ENCODE results near the gene ZNF23. TPM values are rescaled to one million over a fixed set of nuclear protein-coding genes. Genes with fewer than 3 reads are reported as not detected.

The ZNF23 gene
- total RNA-seq, 1 donor from 2014 or later: 11.4 TPM

DNA sequence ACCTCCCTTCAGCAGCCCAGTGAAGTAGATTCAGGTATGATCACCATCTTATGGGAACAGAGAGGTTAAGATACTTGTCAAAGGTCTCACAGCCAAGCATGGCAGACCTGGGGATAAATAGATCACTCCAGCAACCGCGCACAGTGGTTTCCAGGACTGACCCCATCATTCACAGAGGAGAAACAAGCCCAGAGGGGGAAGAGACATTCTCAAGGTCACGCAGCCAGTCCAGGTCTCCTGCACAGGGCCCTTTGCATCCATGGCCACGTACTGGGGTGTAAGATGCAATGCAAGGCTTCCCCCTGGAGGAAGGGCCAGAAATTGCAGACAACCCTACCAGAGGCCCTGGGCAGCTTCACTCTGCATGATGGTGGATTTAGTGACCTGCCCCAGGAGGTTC is 40.1 kb downstream of the ZNF23 start:
- Mint-ChIP-seq H3K4me3 (ENCODE audit: low read depth) (no peak overlapping the region), H3K27me3 (peaks cover 55% of the 10 kb centered on the region), H3K9me3 (ENCODE audit: low read depth) (no peaks in the 10 kb centered on the region), H3K36me3 (ENCODE audit: insufficient read depth) (no peaks in the 10 kb centered on the region), H3K4me1 (ENCODE audit: low read depth) (peaks cover 4% of the 10 kb centered on the region), H3K27ac (no peak overlapping the region)
- TF ChIP-seq, protein P1, sequence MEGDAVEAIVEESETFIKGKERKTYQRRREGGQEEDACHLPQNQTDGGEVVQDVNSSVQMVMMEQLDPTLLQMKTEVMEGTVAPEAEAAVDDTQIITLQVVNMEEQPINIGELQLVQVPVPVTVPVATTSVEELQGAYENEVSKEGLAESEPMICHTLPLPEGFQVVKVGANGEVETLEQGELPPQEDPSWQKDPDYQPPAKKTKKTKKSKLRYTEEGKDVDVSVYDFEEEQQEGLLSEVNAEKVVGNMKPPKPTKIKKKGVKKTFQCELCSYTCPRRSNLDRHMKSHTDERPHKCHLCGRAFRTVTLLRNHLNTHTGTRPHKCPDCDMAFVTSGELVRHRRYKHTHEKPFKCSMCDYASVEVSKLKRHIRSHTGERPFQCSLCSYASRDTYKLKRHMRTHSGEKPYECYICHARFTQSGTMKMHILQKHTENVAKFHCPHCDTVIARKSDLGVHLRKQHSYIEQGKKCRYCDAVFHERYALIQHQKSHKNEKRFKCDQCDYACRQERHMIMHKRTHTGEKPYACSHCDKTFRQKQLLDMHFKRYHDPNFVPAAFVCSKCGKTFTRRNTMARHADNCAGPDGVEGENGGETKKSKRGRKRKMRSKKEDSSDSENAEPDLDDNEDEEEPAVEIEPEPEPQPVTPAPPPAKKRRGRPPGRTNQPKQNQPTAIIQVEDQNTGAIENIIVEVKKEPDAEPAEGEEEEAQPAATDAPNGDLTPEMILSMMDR (IDR thresholded peaks at IDR 0.05; ENCODE audit: unreplicated experiment): peak; percentile 39
- no peak for DNase-seq (ENCODE audit: low spot score, unreplicated experiment)

- DNase-seq (ENCODE audit: low spot score, unreplicated experiment): no peak
- Mint-ChIP-seq H3K4me3 (ENCODE audit: low read depth) (no peak overlapping the region), H3K4me1 (ENCODE audit: low read depth) (peaks cover 5% of the 10 kb centered on the region), H3K36me3 (ENCODE audit: insufficient read depth) (no peaks in the 10 kb centered on the region), H3K9me3 (ENCODE audit: low read depth) (no peaks in the 10 kb centered on the region), H3K27ac (no peak overlapping the region), H3K27me3 (peaks cover 32% of the 10 kb centered on the region)
- TF ChIP-seq, protein P1 (IDR thresholded peaks at IDR 0.05; ENCODE audit: unreplicated experiment): no peak
Measured at GRCh38 chr16:71414038-71414437, 48.0 kb downstream of the ZNF23 start.

GRCh38 chr16:71413341-71413740 is 48.7 kb downstream of the ZNF23 start:
- Mint-ChIP-seq H3K4me1 (ENCODE audit: low read depth) (peaks cover 7% of the 10 kb centered on the region), H3K36me3 (ENCODE audit: insufficient read depth) (no peaks in the 10 kb centered on the region), H3K27me3 (peaks cover 27% of the 10 kb centered on the region), H3K9me3 (ENCODE audit: low read depth) (no peaks in the 10 kb centered on the region), H3K4me3 (ENCODE audit: low read depth) (no peak overlapping the region), H3K27ac (no peak overlapping the region)
- no peak for DNase-seq (ENCODE audit: low spot score, unreplicated experiment)
- TF ChIP-seq, protein P1 (IDR thresholded peaks at IDR 0.05; ENCODE audit: unreplicated experiment): no peak

GRCh38 chr16:71412270-71413160 is 49.5 kb downstream of the ZNF23 start:
- peaks cover 23% of the 10 kb centered on the region for H3K27me3 Mint-ChIP-seq

GRCh38 chr16:71410146-71410545 is 51.9 kb downstream of the ZNF23 start:
- TF ChIP-seq, protein P1 (IDR thresholded peaks at IDR 0.05; ENCODE audit: unreplicated experiment): no peak
- Mint-ChIP-seq H3K4me1 (ENCODE audit: low read depth) (peaks cover 9% of the 10 kb centered on the region), H3K36me3 (ENCODE audit: insufficient read depth) (peaks cover 5% of the 10 kb centered on the region), H3K4me3 (ENCODE audit: low read depth) (no peak overlapping the region), H3K9me3 (ENCODE audit: low read depth) (no peaks in the 10 kb centered on the region), H3K27me3 (peaks cover 15% of the 10 kb centered on the region), H3K27ac (no peak overlapping the region)
- DNase-seq (ENCODE audit: low spot score, unreplicated experiment): no peak

More at GRCh38 chr16:71412270-71413160, 49.5 kb downstream of the ZNF23 start:
- no peak overlapping the region for H3K27ac Mint-ChIP-seq
- TF ChIP-seq, protein P1 (IDR thresholded peaks at IDR 0.05; ENCODE audit: unreplicated experiment): peak; percentile 72
- peak; percentile 67 for DNase-seq (ENCODE audit: low spot score, unreplicated experiment)
- no peaks in the 10 kb centered on the region for H3K9me3 Mint-ChIP-seq (ENCODE audit: low read depth)
- peaks cover 9% of the 10 kb centered on the region for H3K4me1 Mint-ChIP-seq (ENCODE audit: low read depth)
- H3K4me3 Mint-ChIP-seq (ENCODE audit: low read depth): no peak overlapping the region
- no peaks in the 10 kb centered on the region for H3K36me3 Mint-ChIP-seq (ENCODE audit: insufficient read depth)
